ENCODE measurements around the gene MED22.
"Not testable (repeated sequence)": the region's sequence is repeated elsewhere in the genome, so short reads cannot be mapped to it uniquely, and the experiment has no call there.

MED22 gene

DNA sequence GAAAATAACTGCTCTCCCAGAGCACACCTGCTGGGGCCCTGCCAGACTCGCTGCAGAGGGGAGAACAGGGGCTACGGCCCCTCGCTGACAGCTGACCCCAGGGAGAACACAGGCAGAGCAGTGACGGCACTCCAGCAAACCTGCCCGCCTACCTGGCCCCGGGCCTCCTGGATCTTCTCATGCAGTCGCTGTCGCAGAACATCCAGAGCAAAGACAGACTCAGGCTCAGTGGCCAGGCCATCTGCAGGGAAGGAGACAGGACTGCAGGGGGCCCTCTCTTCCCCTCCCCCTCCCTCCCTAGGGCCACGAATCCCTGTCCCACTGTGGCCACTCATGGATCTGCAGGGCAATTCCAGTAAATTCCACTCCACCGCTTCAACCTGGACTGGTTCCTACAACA lies 14.4 kb downstream of the MED22 start:
- DNase-seq, result no peak

DNA sequence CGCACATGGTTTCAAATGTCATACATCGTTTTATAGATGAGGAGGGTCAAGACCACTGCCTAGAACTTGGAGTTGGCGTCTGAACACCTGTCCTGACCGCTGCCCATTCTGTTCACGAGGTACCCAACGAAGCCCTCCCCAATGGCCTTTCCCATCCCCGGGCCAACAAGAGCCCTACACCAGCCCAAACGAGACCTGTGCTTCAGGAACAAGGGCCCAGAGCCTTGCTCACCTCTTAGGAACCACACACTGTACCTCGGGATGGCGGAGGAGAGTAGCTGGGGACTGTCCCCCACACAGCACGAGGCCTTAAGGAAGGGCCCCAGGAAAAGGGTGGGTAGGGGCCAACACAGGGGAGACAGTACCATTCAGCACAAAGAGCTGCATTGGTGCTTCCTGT lies 14.9 kb downstream of the MED22 start:
- no peak for DNase-seq

DNA sequence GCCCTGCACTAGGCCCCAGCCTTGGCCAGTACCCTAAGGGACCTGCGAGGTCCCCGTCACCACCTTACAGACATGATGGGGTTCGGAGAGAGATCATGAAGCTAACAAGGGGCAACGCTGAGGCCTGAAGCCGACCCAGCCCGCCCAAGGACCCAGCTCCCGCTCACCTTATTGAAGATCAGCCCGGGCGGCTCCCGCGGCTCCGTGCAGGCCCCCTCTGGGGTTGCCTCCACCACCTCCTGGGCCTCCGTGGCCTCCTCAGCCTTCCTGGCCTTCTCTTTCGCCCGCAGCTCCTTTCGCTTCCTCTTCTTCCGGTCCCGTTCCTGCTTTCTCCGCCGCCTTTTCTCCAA lies 15.6 kb downstream of the MED22 start:
- DNase-seq, result no peak

DNA sequence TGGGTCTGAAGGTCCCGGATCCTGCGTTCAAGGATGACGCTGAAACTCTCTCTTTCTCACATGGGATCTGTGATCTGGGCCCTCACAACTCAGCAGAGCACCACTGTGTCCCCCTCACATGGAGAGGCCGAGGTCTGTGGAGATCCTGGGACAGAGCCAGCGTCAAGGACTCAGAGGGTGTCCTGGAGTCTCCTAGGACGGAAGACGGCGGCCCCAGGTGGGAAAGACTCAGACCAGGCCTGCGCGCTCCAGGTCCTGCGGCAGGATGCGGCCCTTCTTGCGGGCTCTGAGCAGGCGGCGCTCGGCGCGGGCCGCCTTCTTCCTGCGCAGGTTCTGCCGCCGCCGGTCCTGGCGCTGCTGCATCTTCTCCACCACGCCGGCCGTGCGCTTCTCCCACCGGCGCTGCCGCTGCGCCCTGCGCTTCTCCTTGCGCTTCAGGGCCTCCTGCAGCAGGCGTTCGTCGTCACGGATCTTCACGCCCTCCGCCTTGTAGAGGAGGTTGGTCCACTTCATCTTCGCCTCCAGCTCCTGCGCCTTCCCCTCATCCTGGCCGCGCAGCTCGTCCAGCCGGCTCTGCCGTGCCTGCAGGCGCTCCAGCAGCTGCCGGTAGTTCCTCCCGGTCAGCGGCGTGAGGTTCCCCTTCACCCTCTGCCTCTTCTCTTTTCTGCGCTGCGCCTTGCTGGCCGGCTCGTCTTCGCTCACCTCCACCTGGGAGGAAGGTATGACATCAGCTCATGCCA lies 16.1 kb downstream of the MED22 start:
- DNase-seq, result no peak

DNA sequence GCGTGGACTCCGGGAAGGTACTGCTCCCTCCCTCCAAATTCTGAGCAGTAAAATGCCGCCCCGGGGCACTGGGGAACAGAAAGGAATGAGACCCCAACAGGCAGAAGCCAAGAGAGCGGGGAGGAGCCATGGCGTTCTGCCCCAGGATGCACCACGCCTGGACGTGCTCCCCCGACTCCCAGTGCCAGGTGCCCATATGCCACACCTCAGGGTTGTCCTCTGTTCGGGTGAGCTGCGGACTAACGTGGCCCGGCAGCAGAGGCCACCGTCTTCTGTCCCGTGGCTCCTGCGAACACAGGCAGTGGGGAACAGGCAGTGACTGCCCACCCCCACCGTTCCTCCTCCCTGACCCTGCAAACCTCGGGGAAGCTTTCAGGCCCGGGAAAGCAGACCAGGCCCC lies 16.7 kb downstream of the MED22 start:
- no peak for DNase-seq

DNA sequence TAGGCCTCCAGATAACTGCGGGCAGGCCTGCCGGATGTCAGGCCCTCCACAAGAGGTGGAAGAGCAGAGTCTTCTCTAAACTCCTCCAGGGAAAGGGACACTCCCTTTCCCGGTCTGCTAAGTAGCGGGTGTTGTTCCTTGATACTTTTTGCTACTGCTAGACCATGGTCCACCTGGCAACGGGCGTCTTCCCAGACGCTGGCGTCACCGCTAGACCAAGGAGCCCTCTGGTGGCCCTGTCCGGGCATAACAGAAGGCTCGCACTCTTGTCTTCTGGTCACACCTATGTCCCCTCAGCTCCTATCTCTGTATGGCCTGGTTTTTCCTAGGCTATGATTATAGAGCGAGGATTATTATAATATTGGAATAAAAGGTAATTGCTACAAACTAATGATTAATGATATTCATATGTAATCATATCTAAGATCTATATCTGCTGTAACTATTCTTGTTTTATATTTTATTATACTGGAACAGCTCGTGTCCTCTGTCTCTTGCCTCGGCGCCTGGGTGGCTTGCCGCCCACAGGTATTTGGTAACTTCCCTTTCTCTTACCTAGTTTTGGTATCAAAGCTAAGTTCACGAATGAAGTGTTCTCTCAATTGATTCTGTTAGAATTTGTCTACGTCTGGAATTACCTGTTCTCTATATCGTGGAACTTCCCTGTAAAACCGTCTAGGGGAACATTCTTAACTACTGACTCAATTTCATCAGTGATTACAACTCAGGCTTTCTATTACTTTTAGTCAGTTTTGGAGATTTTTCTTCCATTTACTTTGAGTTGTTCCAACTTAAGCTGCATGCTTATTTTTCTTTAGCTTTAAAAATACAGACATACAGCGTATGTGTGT lies 18.4 kb downstream of the MED22 start:
- not testable (repeated sequence) for DNase-seq

DNA sequence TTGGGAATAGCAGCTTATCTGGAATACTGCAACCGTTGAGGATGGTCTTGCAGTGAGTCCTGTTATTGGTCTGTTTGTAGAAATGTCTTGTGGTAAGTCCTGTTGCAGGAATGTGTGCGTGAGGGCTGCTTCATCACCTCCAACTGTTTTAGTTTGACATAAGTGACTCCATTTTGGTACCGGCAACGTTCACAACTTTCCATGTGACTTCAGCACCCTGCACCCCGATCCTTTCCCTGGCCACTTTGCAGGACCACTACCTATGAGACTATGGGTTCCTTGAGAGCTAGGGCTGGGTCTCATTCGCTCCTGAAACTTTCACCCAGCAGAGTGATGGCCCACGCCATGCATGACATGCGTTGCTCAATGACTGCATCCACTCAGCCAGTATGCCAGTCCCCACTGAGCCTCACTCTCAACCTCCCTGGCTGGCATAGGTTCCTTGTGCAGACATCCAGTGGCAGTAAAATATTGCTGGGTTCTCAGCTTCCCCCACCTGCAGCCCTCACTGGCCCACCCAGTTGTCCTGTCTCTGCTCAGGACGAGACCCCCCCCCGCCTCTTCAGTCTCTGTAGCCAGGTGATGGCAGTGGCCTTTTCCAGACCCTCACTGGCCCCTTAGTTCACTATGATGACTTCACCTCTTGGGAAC lies 20.0 kb downstream of the MED22 start:
- no peak for DNase-seq

DNA sequence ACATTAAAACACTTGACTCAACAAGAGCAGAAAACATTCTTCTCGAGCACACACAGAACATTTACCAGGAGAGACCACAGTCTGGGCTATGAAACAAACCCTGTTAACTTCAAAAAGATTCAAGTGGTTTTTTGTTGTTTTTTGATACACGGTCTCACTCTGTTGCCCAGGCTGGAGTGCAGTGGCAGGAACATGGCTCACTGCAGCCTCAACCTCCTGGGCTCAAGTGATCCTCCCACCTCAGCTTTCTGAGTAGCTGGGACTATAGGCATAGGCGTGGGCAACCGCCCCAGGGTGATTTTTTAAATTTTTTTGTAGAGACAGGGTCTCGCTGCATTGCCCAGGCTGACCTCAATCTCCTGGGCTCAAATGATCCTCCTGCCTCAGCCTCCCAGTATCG lies 20.9 kb downstream of the MED22 start:
- DNase-seq, result not testable (repeated sequence)

DNA sequence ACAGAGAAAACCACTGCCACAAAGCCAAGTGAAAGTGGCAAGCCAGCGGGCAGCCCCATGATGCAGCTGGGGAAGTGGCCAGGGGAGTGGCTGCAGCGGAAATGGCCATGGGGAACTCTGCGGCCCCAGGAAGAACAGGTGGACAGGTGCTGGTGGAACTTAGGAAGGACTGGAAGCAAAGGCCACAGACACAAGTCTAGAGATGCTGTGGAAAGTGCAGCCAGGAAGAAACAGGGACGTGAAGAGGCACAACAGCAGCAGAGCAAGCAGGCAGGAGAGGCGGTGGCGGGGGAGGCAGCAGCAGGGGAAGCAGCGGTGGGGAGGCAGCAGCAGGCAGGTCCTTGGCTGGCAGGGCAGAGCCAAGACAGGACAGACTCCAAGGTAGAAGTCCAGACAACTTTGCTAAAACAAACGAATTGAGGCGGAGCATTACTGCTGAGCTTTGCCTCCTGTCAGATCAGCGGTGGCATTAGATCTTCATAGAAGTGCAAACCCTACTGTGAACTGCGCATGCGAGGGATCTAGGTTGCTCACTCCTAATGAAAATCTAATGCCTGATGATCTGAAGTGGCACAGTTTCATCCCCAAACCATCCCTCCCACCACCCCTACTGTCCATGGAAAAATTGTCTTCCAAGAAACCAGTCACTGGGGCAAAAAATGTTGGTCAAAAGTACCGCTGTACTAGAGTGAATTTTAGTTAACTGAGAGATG lies 23.8 kb downstream of the MED22 start:
- no peak for DNase-seq

DNA sequence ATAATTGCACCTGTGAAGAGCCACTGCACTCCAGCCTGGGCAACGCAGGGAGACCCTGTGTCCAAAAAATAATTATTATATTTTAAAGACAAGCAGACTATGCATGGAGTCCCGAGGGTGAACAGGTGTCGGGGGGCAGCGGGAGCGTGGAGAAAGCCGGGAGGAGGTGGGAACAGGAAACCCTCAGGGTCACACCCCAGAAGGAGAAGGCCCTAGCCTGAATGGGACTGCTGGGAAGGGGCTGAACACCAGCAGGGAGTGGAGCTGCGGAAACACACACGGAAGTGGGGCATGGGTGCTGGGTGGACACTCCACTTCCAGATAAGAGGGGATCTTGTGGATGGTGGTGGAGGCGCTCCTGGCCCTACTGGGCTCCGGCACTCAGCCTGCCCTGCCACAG lies 24.7 kb downstream of the MED22 start:
- DNase-seq, result no peak

DNA sequence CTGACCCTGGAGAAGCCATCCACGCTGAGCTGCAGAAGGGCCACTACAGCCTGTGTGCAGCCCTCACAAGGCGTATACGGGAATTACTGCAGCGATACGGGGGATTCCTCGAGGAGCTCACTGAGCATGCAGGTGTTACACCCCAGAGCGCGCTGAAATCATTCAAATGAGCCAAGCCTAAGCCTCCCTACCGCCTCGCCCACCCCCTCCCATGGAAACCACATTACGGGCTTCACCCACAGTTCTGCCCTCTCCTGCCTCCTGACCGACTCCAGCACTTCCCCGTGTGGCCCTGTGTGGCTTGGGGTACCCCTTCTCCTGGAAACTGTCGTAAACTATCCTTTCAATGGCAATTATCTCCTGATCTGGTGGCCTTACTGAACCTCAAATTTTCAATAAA lies 25.2 kb downstream of the MED22 start:
- DNase-seq, result no peak

DNA sequence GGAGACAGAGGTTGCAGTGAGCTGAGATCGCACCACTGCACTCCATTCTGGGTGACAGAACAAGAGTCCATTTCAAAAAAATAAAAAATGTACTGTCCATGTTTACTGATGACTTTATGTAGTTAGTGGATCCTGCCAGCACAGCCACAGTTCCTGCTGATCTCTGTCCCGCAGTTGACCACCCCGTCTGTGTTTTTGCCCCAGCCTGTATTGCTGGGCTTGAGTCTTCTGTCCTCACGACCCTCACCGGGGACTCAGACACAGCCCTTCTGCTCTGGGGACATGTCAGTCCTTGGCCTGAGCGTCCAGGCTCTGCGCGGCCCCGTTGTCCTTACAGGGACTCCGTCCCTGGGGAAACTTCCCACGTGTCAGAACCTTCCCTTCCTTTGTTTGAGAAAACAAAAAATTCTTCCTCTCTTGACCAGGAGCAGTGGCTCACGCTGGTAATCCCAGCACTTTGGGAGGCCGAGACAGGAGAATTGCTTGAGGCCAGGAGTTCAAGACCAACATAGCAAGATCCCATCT lies 26.5 kb downstream of the MED22 start:
- no peak for DNase-seq

DNA sequence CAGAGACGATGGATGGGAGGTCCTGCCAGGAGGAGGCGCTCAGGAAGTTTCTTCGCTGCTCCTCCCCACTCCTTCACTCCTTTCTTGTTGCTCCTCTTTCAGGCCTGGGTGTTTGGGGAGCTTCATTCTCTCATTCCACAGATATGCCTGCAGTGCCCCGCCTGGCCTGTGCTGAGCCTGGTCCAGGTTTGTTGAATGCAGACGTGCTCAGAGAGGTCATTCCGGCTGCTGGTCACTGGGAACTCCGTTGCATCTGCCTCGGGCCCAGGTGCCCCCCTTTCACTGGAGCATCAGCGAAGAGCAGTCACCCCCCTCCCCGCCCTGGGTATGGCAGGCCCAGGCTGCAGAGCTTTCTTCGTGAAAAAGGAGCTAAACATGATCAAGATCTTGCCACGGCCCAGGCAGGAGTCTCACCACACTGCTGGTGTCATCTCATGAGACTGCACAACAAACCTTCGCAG lies 27.5 kb downstream of the MED22 start:
- DNase-seq, result no peak

DNA sequence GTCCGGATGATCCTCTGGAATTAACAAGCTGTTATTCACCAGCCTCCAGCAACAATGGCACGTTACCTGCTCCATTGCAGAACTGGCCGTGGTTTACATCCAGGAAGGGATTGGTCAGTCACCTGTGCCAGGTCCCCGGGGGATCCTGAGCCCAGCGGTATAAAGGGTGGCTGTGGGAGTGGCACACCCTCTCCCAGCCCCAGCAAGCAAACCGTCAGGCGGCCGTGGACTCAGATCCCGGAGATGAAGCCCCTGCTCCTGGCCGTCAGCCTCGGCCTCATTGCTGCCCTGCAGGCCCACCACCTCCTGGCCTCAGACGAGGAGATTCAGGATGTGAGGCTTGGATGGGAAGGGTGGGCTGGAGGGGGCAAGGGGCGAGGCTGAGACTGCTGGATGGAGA lies 30.4 kb downstream of the MED22 start:
- not testable (repeated sequence) for DNase-seq

DNA sequence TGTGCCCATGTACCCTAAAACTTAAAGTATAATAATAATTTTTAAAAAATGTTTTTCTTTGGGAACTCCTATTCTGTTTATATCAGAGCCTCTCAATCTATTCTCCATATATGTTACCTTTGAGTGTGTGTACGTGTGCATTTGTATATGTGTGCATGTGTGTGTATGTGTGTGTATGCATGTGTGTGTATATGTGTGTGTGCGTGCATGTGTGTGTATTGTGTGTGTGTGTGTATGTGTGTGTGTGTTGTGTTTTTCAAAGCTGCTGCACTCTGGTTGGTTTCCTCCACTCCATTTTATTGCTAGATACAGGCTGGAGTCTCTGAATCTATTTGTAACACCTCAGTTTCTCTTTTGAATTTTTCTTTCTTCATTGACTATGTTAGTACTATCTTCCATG lies 31.9 kb downstream of the MED22 start:
- no peak for DNase-seq

DNA sequence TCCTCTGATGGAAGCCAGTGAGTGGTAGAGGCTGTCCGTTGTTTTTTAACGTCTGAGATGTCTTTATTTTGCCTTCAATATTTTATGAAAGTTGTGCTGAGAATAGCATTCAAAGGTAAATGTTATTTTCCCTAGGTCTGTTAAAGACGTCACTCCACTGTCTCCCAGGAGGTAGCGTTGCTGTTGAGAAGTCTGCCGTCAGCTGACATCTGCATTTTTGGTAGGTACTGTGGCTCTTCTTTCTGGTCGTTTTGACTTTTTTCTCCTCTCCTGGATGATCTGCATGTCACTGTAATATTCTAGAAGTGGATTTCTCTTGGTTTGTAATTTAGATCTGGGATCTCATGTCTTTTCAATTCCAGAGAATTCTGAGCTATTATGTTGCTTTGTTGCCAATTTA lies 38.3 kb downstream of the MED22 start:
- DNase-seq, result no peak

DNA sequence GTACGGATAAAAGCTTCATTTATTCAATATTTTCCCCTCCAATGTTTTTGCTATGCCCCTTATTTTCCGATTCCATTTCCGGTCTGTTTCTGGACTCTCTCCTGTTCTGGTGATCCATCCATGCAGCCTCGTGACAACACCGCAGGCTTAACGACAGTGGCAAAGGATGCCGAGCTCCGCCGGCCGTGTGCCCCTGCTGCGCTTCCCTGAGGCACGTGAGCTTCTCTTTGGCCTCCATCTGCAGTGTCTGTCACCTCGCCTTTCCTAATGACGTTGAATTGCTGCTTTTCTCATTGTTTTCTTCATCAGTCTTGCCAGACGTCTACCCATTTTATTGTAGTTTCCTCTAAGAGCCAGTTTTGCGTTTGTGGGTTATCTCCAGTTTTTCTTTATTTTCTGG lies 40.6 kb downstream of the MED22 start:
- no peak for DNase-seq

DNA sequence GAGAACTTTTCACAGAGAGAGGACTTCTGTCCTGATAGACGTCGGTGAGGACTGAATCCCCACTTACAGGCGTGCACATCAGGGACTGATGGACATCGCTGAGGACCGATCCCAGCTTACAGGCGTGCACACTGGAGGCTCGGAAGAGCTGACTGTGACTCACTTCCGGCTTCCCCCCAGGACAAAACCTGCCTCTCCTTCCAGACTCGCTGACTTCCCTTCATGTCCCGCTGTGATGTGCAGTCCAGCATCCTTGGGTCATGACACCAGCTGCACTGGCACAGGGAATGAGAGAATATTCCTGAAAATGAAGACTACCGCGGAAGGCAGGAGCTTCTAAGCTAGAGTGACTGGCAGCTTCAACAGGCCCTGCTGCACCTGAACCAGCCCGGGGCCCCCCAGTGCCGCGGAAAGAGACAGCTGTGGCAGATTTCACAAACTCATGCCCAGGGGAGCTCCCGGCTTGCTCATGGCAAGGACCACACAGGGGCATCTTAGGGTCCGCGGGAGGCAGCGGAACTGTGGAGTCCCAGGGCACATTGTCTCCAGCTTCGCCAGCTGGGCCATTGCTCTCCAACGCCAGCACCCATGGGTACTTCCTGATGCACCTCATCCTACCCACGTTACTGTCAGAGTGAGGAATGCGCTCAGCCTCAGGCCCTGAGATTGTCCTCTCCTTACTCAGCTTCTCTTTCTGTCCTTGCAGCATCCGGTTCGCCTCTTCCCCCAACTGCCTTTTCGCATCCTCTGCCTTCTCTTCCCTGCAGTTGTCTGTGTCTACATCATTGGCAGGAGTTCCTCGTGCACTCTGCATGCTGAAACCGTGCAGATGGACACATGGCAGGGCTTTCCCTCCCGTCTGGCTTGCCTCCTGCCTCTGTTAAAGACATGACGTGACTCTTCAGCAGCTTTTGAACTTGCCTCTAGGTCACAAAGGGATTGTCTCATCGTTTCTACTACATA lies 41.4 kb downstream of the MED22 start:
- DNase-seq, result peak in 1 of 2 experiments; percentile 19

DNA sequence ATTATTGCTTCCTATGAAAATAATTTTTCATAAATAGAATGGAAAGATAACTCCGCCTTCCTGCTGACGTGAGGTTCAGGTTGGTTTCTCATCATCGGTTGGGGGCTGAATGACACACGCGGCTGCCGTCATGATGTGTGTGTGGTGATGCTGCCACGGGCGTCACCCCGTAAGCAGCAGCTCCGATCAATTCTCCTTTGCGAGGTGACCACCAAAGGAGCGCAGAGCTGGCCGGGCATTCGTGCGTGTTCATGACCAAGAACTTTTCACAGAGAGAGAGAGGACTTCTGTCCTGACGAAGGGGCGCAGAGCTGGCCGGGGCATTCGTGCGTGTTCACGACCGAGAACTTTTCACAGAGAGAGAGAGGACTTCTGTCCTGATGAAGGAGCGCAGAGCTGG lies 42.2 kb downstream of the MED22 start:
- no peak for DNase-seq

DNA sequence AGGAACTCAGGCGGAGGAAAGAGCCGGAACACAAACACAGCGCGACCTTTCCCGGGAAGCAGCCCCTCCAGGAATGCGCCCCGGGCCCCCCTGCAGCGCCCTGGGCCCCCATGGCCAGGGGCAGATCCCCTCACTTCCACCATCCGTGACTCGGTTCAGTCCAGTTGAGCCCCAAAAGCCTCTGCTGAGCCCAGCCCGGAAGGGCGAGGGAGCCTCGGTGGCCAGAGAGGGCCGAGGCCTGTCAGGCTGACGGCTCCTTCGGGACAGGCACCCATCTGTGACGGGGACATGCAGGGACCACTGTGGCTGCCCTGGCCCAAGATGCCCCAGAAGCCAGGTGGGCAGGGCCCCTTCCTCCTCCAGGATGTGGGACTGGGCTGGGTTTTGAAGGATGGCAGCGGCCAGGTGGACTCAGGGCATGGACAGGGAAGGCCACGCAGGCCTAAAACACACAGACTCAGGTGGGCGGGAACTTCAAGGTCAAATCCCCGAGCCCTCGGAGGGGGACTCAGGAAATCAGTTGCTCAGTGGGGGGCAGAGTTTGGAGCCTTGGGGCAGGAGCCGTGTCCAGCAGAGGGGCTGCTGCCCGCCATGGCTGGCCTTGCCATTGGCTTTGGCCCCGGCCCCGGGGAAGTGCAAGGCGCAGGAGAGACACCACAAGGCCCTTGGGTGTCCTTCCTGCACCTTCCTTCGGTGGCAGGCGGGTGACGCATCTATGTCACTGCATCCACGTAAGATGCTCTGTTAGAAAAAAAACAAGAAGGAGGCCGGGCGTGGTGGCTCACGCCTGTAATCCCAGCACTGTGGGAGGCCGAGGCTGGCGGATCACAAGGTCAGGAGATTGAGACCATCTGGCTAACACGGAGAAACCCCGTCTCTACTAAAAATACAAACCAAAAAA lies 43.2 kb downstream of the MED22 start:
- DNase-seq, result no peak

DNA sequence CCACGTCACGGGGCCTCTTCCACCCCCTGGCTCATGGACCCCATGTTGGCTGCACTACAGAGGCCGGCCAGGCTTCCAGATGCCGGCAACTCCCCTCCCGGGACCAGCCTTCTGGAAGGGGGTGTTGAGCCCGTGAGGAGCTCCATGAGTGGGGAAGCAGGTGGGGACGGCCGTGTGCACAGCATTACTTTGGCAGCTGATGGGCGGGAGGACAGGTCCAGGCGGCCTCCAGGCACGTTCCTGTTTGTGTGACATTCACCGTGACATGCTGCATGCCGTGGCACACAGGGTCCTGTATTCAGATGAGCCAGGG lies 43.8 kb downstream of the MED22 start:
- no peak for DNase-seq

Data from cerebellar nuclear complex (tissue), 1 donor.